Brain pericyte (primary cell): ENCODE results near the gene HMHB1.

Experiments used
- DNase-seq: peaks from one replicate; pipeline ENCODE4 v3.0.0-alpha.2; 2012; ENCODE audit warnings: low read depth, low spot score

The HMHB1 gene

GRCh38 chr5:143865426-143866025 lies 53.6 kb downstream of the HMHB1 start:
- no peak for DNase-seq
